HG02981 (cell line): ENCODE measurements around the gene SLU7.
"Not testable (repeated sequence)": the region's sequence is repeated elsewhere in the genome, so short reads cannot be mapped to it uniquely, and the experiment has no call there.

Source experiments
- ATAC-seq: cut with Tn5 transposase; IDR thresholded peaks from one replicate; pipeline ENCODE4 v1.9.1; 2021; ENCODE audit warnings: mild to moderate bottlenecking, moderate library complexity; ENCODE audit not compliant: unreplicated experiment

The SLU7 gene

GRCh38 chr5:160451281-160451680 is 32.4 kb upstream of the SLU7 start:
- no peak for ATAC-seq

GRCh38 chr5:160450164-160450932 is 31.5 kb upstream of the SLU7 start:
- no peak for ATAC-seq

- no peak for ATAC-seq
These were observed 30.6 kb upstream of the SLU7 start for GRCh38 chr5:160449458-160449857.

GRCh38 chr5:160448886-160449285 is 30.0 kb upstream of the SLU7 start:
- ATAC-seq, result no peak

- no peak for ATAC-seq
These were observed 26.9 kb upstream of the SLU7 start for GRCh38 chr5:160445751-160446150.

- peak; percentile 37 for ATAC-seq
These were observed 26.3 kb upstream of the SLU7 start for GRCh38 chr5:160445132-160445531.

GRCh38 chr5:160444407-160444806 is 25.5 kb upstream of the SLU7 start:
- ATAC-seq, result no peak

GRCh38 chr5:160442824-160443431 is 24.0 kb upstream of the SLU7 start:
- ATAC-seq, result peak; percentile 16

- peak; percentile 14 for ATAC-seq
These were observed 22.5 kb upstream of the SLU7 start for GRCh38 chr5:160441311-160441781.

GRCh38 chr5:160439205-160439600 is 20.3 kb upstream of the SLU7 start:
- ATAC-seq, result peak; percentile 43

GRCh38 chr5:160438316-160439204 is 19.7 kb upstream of the SLU7 start:
- peak; percentile 25 for ATAC-seq

GRCh38 chr5:160437271-160437670 is 18.4 kb upstream of the SLU7 start:
- ATAC-seq, result no peak

GRCh38 chr5:160436661-160437060 is 17.8 kb upstream of the SLU7 start:
- not testable (repeated sequence) for ATAC-seq

GRCh38 chr5:160436017-160436416 is 17.1 kb upstream of the SLU7 start:
- ATAC-seq, result no peak

- ATAC-seq, result no peak
These were observed 16.7 kb upstream of the SLU7 start for GRCh38 chr5:160435532-160435931.

- peak; percentile 66 for ATAC-seq
These were observed 15.2 kb upstream of the SLU7 start for GRCh38 chr5:160434022-160434531.

GRCh38 chr5:160432787-160433186 is 13.9 kb upstream of the SLU7 start:
- no peak for ATAC-seq

GRCh38 chr5:160432196-160432595 is 13.3 kb upstream of the SLU7 start:
- ATAC-seq, result peak; percentile 36

- no peak for ATAC-seq
These were observed 8.7 kb upstream of the SLU7 start for GRCh38 chr5:160427607-160428006.

GRCh38 chr5:160423099-160423498 is 4.2 kb upstream of the SLU7 start:
- ATAC-seq, result no peak

GRCh38 chr5:160421625-160422258 is 2.9 kb upstream of the SLU7 start, which contains the start of gene PTTG1:
Gene PTTG1, plus strand, starts transcription at chr5:160421855. Its CDS starts 458 bp downstream, at chr5:160422313.
- peak; percentile 68 for ATAC-seq
